Endothelial cell of umbilical vein (primary cell): ENCODE measurements around the gene RPGR. TPM values are rescaled to one million over a fixed set of nuclear protein-coding genes. Genes with fewer than 3 reads are reported as not detected.

Experiments
- BruUV-seq: library from RNA; stranded (reverse); fragments of 400-500 nt; replicated peaks from 2 replicates; lab custom pipeline; 2021; lab: Mats Ljungman, UMichigan
- CTCF ChIA-PET: fragments of 300-600, 350-600 bp; sonication (Branson Sonifier 250); formaldehyde crosslinking; loops from one replicate; lab custom pipeline; 2021; ENCODE audit warnings: antibody characterized with exemption, inconsistent platforms; lab: Charles Lee
- POLR2A ChIA-PET: fragments of 300-600, 350-600 bp; sonication (Branson Sonifier 250); formaldehyde crosslinking; loops from one replicate; lab custom pipeline; 2021; ENCODE audit warnings: antibody characterized with exemption, inconsistent platforms; lab: Charles Lee
- DNase-seq: peaks from one replicate; pipeline ENCODE4 v3.0.0-alpha.2; 2011; ENCODE audit warnings: low read depth, low spot score
- FAIRE-seq: peaks from 2 replicates; lab custom pipeline; 2011; peaks lifted over from hg19 to GRCh38; lab: Jason Lieb, UNC
- H2AFZ ChIP-seq: 2 replicates; pipeline ENCODE4 v1.6.0; 2012; ENCODE audit warnings: low read depth, low read length, control low read depth, inconsistent platforms
- H3K27ac ChIP-seq: 2 replicates; pipeline ENCODE4 v1.5.1; 2011; ENCODE audit warnings: low read depth, mild to moderate bottlenecking, control low read depth, low read length, moderate library complexity; ENCODE audit not compliant: insufficient read depth
- H3K27me3 ChIP-seq, 2 experiments: 2 replicates each; pipeline versions ENCODE4 v1.6.0 to v1.6.1; 2011; ENCODE audit warnings: low read length in 2 of 2, mixed read lengths in 1 of 2; ENCODE audit not compliant: control insufficient read depth in 2 of 2, insufficient read depth in 2 of 2
- H3K36me3 ChIP-seq, 2 experiments: 2 replicates in 1 of 2; 3 replicates in 1 of 2; pipeline ENCODE4 v1.5.1; 2011; ENCODE audit warnings: low read length in 2 of 2, mild to moderate bottlenecking in 1 of 2, moderate library complexity in 1 of 2; ENCODE audit not compliant: control insufficient read depth in 2 of 2, insufficient read depth in 2 of 2; ENCODE audit errors: extremely low read depth in 1 of 2
- H3K4me1 ChIP-seq: 3 replicates; pipeline ENCODE4 v1.5.1; 2011; ENCODE audit warnings: mild to moderate bottlenecking, low read length; ENCODE audit not compliant: control insufficient read depth, insufficient read depth; ENCODE audit errors: extremely low read depth
- H3K4me2 ChIP-seq: 2 replicates; pipeline ENCODE4 v1.6.1; 2011; ENCODE audit warnings: low read length, control low read depth, mixed read lengths; ENCODE audit not compliant: insufficient read depth
- H3K4me3 ChIP-seq, 3 experiments: fragments of 200-600 bp in 1 of 3; sonication (generic), shearing (Covaris generic) in 1 of 3; replicated peaks in 1 of 3; 2 replicates each; pipeline ENCODE4 v1.5.1; 2011 to 2016; ENCODE audit warnings: control low read depth in 3 of 3, low read length in 3 of 3, mild to moderate bottlenecking in 2 of 3, inconsistent platforms in 1 of 3, low read depth in 1 of 3, moderate library complexity in 1 of 3; ENCODE audit not compliant: insufficient read depth in 1 of 3
- H3K79me2 ChIP-seq: 2 replicates; pipeline ENCODE4 v1.6.0; 2012; ENCODE audit warnings: low read length, inconsistent platforms; ENCODE audit not compliant: control insufficient read depth, insufficient read depth
- H3K9ac ChIP-seq: replicated peaks from 2 replicates; pipeline ENCODE3; 2011; ENCODE audit warnings: low read length, control low read depth; ENCODE audit not compliant: insufficient read depth; ENCODE audit errors: extremely low read depth
- H3K9me1 ChIP-seq: replicated peaks from 3 replicates; pipeline ENCODE4 v1.6.0; 2011; ENCODE audit warnings: mild to moderate bottlenecking, low read length; ENCODE audit not compliant: control insufficient read depth, insufficient read depth; ENCODE audit errors: extremely low read depth
- H3K9me3 ChIP-seq: replicated peaks from 2 replicates; pipeline ENCODE4 v1.5.1; 2012; ENCODE audit warnings: low read length, inconsistent platforms; ENCODE audit not compliant: control insufficient read depth, insufficient read depth
- H4K20me1 ChIP-seq: replicated peaks from 2 replicates; pipeline ENCODE3; 2011; ENCODE audit warnings: mild to moderate bottlenecking, low read length; ENCODE audit not compliant: control insufficient read depth, insufficient read depth; ENCODE audit errors: extremely low read depth
- FOS ChIP-seq: IDR thresholded peaks from 2 replicates; pipeline ENCODE4 v1.6.1; 2011; ENCODE audit warnings: mild to moderate bottlenecking, low read length, moderate library complexity, borderline replicate concordance; ENCODE audit not compliant: insufficient read depth
- JUN ChIP-seq: IDR thresholded peaks from 2 replicates; pipeline ENCODE4 v1.6.1; 2011; ENCODE audit warnings: borderline replicate concordance, low read depth; ENCODE audit not compliant: insufficient read length, insufficient read depth
- dilution Hi-C: fragments of 300-500 bp; cut with MboI; formaldehyde crosslinking; loops from one replicate; pipeline ENCODE4 v1.15.0; 2019; ENCODE audit warnings: low sequenced_read_pairs; ENCODE audit not compliant: extremely low pct_ligation_motif_present
- intact Hi-C: fragments of 100-400 bp; cut with micrococcal nuclease; formaldehyde crosslinking; loops from one replicate; pipeline ENCODE4 v1.10.0; 2022
- polyA plus RNA-seq, 4 experiments: library from polyadenylated mRNA; depleted of rRNA in 3 of 4; stranded (reverse) in 3 of 4; unstranded in 1 of 4; fragments of >200 nt; gene quantifications; 2 replicates each; pipeline versions ENCODE4 v1.2.1 to v1.2.3, GENCODE V29; 2011 to 2012; ENCODE audit warnings: missing spikeins in 1 of 4
- total RNA-seq: library from RNA; stranded (reverse); gene quantifications from 2 replicates; pipeline ENCODE4 v1.2.3, GENCODE V29; 2021

RPGR gene
- total and polyA plus RNA-seq, 2 donors (not counting 3 experiments of a cell fraction or from before 2014, with no cell fraction given) = 2.7 to 24.0 TPM

DNA sequence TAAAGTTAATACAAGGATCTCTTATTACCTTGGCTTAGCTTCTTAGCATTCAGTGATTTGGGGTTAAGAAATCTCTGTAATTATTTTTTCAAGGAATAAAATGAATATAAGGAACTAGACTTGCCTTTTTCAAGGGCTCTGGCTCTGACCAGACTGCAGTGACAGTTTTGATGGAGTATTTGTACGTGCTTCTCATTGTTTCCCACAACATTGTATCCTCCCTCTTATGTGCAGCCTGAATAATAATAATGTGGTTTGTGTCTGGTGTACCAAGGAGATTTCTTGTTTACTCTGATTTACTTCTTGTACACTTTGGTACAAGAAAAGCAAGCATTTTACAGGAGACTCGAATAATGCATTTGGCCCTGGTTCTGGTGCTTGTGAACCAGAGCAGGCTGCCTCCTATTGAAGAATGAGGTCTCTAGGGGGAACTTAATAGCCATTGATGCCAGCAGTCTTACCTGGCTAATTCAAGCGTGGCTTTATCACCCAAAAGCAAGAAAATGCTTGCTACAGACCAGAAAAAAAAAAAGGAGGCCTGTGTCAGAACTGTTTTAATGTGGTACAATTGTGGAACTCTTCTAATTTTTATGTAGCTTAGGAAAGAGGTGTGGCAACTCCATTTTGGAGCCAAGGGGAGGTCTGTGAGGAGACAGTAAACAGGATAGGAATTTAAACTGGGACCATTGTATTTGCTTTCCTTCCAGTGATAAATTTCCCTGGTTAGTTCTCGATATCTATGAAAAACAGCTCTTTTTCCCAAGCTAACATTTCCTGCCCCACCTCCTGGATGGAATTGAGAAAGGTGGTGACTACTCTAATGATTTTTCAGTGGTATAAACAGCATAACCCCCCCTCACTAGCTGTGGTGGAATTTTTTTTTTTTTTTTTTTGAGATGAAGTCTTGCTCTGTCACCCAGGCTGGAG, 30.7 kb upstream of the RPGR start:
- H3K4me2 ChIP-seq = peak overlapping the region; percentile 17
- no peaks in the 10 kb centered on the region for H3K36me3 ChIP-seq
- BruUV-seq = no TSS peak
- dilution Hi-C loops = no loop called here
- ChIA-PET POLR2A (no interaction called here), CTCF (interaction anchor here (0.8 to 1.7 kb wide), 4 partner anchors 10 to 613 kb away, joined by 3 to 8 read pairs (median 4); partner anchors contain the start of gene RPGR)
- H3K9ac ChIP-seq = no peak overlapping the region
- no peak for TF ChIP-seq FOS
- H3K79me2 ChIP-seq = no peaks in the 10 kb centered on the region
- FAIRE-seq (peak; percentile 4), DNase-seq (peak; percentile 88)
- peak overlapping the region; percentile 35 for H3K27ac ChIP-seq
- H3K9me1 ChIP-seq = no peaks in the 10 kb centered on the region
- intact Hi-C loops = no loop called here
- H3K4me3 ChIP-seq = no peak overlapping the region
- no peaks in the 10 kb centered on the region for H3K9me3 ChIP-seq
- H3K27me3 ChIP-seq = no peaks in the 10 kb centered on the region
- H3K4me1 ChIP-seq = peaks cover 9% of the 10 kb centered on the region
- no peak overlapping the region for H2AFZ ChIP-seq
- no peaks in the 10 kb centered on the region for H4K20me1 ChIP-seq

DNA sequence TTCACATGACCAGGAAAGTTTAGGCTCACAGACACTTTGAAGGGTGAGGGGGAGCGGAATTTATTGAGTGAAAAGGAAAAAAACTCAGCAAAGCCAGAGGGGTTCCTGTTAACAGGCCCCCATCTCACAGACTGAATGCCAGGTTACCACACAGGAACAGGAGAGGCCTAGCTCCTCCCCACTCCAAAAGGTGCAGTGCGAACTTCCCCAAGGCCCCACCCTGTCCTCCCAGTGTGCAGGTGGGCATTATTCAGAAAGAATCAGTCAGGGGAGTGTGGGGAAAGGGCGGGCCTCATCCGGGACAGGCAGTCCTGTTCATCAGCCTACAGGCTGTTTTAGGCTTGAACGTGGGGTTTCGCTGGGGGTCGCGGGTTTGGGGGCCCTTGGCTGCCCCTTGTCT, 29.1 kb upstream of the RPGR start:
- FAIRE-seq (no peak), DNase-seq (no peak)
- no peaks in the 10 kb centered on the region for H3K9me3 ChIP-seq
- no peaks in the 10 kb centered on the region for H3K9me1 ChIP-seq
- TF ChIP-seq JUN = no peak
- BruUV-seq = no TSS peak
- no peaks in the 10 kb centered on the region for H3K27me3 ChIP-seq
- H3K9ac ChIP-seq = no peak overlapping the region
- H3K36me3 ChIP-seq = no peaks in the 10 kb centered on the region
- no peaks in the 10 kb centered on the region for H4K20me1 ChIP-seq
- dilution Hi-C loops (no loop called here), intact Hi-C loops (no loop called here)
- H3K79me2 ChIP-seq = no peaks in the 10 kb centered on the region
- no peak overlapping the region for H3K4me3 ChIP-seq
- peaks cover 9% of the 10 kb centered on the region for H3K4me1 ChIP-seq
- H2AFZ ChIP-seq = no peak overlapping the region
- ChIA-PET POLR2A (no interaction called here), CTCF (no interaction called here)
- H3K27ac ChIP-seq = no peak overlapping the region
- H3K4me2 ChIP-seq = no peak overlapping the region
